Ovary (tissue), 9 donors: ENCODE data around the gene SETD7. TPM values are rescaled to one million over a fixed set of nuclear protein-coding genes. Genes with fewer than 3 reads are reported as not detected.

Experiments
- DNase-seq, 5 donors: peaks; one replicate each; pipeline ENCODE4 v3.0.0-alpha.2; 2019 to 2020
- H3K27ac ChIP-seq, 2 donors: fragments of 200-600 bp; one replicate each; pipeline versions ENCODE4 v1.5.1 to v1.8.0; 2019 to 2022
- H3K27me3 ChIP-seq: fragments of 200-600 bp; one replicate; pipeline ENCODE4 v1.8.0; 2022
- H3K36me3 ChIP-seq: fragments of 200-600 bp; sonication (generic); one replicate; pipeline ENCODE4 v1.5.1; 2019
- H3K4me1 ChIP-seq: one replicate; pipeline ENCODE4 v1.8.1; 2013; ENCODE audit warnings: mild to moderate bottlenecking, moderate library complexity; ENCODE audit not compliant: insufficient read depth
- H3K4me3 ChIP-seq: fragments of 200-600 bp; sonication (generic); one replicate; pipeline ENCODE4 v1.5.1; 2017
- H3K9me3 ChIP-seq, 2 donors: fragments of 200-600 bp in 1 of 2; sonication (generic) in 1 of 2; one replicate each; pipeline versions ENCODE4 v1.5.1 to v1.8.1; 2013 to 2019; ENCODE audit warnings: mild to moderate bottlenecking in 1 of 2, moderate library complexity in 1 of 2
- EP300 ChIP-seq: sonication (generic); formaldehyde crosslinking; IDR thresholded peaks from one replicate; pipeline ENCODE4 v1.6.1; 2017; ENCODE audit warnings: antibody characterized with exemption
- POLR2A ChIP-seq: fragments of 450-650 bp; IDR thresholded peaks from one replicate; pipeline ENCODE4 v1.6.1; 2017; ENCODE audit warnings: antibody characterized with exemption, mild to moderate bottlenecking, moderate library complexity
- WGBS, 3 donors: extraction: QIAGEN DNeasy Blood & Tissue Kit in 1 of 3; methylation state at CpG; one replicate each; pipeline versions ENCODE4 v1.1.5 to v1.1.7; 2013 to 2017; 5-methylcytosine and 5-hydroxymethylcytosine counted together
- intact Hi-C, 4 donors: fragments of 100-400 bp; cut with DNase I; formaldehyde crosslinking; loops; one replicate each; pipeline versions ENCODE4 v1.11.0 to v1.15.1; 2022 to 2023
- polyA plus RNA-seq, 2 donors: library from polyadenylated mRNA; stranded (reverse); fragments of 200-250 nt in 1 of 2; fragments of 350-450 nt in 1 of 2; fragmentation: Illumina TruSeq in 1 of 2; extraction: RNeasy Lipid Tissue Mini Kit (QIAGEN cat#74804) in 1 of 2; gene quantifications; one replicate each; pipeline ENCODE4 v1.2.3, GENCODE V29; 2013 to 2014
- total RNA-seq, 7 donors: library from RNA; depleted of rRNA in 2 of 7; stranded (reverse); fragments of >200 nt in 2 of 7; fragmentation: NEBNext Ultra II Directional in 3 of 7; extraction: Animal tissue kit (Norgen Biotek cat#: 25700) in 3 of 7; gene quantifications; one replicate each; pipeline versions ENCODE4 v1.1.0 to v1.2.4, GENCODE V29; 2016 to 2023
- TF ChIP-seq, protein P1 (sequence below), 3 donors: fragments of 450-650 bp in 2 of 3; fragments of 200-600 bp in 1 of 3; IDR thresholded peaks; one replicate each; pipeline versions ENCODE4 v1.5.1 to v1.8.0; 2016 to 2022; ENCODE audit warnings: antibody characterized with exemption in 3 of 3, mild to moderate bottlenecking in 1 of 3
- donor health status: DM: no; HTN: no; CAD: no; lungs with moderate emphysema.
- donor health status: DM: no; HTN: no; CAD: no.
- donor health status: Bipolar disorder and iron deficiency.
- donor health status: DM: yes; HTN: yes; CAD: no.
- donor health status: DM: no; HTN: no; CAD: no.
- donor health status: DM: yes; HTN: yes; CAD: no.

The SETD7 gene
- total and polyA plus RNA-seq, 9 donors: 14.3 to 52.4 (median 32.8) TPM

- no peaks in the 10 kb centered on the region for H3K4me1 ChIP-seq
- no peak overlapping the region for H3K27ac ChIP-seq
- TF ChIP-seq EP300: no peak
- no peaks in the 10 kb centered on the region for H3K36me3 ChIP-seq
- no peak overlapping the region for H3K4me3 ChIP-seq
- DNase-seq: peak in 3 of 5 donors; percentile 29 to 45 (median 30)
- 85 to 91% (median 90%) methylated on average over 4 of the region's 4 CpGs for WGBS, 3 donors
- intact Hi-C loops: no loop called here
- H3K9me3 ChIP-seq: no peaks in the 10 kb centered on the region
- H3K27me3 ChIP-seq: no peaks in the 10 kb centered on the region
Observed at GRCh38 chr4:139587446-139587845, 31.4 kb upstream of the SETD7 start.

DNA sequence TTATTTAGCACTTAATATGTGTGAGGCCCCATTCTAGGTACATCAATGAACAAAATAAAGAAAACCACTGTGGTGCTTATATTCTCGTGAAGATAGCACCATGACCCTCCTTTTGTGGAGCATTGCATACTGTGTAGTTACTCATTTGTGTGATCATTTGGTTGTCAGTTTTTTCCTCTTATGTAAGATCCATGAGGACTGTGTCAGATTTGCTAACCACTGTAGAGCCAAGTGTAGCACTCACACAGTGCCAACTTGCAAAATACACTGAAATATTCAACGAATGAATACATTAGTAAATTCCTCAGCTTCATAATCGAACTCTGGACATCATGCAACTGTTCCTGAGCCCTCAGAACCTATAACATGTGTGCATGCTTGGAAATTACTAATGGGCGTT lies 29.5 kb upstream of the SETD7 start:
- no peaks in the 10 kb centered on the region for H3K4me1 ChIP-seq
- DNase-seq: no peak
- TF ChIP-seq POLR2A (no peak), EP300 (no peak)
- TF ChIP-seq, protein P1, sequence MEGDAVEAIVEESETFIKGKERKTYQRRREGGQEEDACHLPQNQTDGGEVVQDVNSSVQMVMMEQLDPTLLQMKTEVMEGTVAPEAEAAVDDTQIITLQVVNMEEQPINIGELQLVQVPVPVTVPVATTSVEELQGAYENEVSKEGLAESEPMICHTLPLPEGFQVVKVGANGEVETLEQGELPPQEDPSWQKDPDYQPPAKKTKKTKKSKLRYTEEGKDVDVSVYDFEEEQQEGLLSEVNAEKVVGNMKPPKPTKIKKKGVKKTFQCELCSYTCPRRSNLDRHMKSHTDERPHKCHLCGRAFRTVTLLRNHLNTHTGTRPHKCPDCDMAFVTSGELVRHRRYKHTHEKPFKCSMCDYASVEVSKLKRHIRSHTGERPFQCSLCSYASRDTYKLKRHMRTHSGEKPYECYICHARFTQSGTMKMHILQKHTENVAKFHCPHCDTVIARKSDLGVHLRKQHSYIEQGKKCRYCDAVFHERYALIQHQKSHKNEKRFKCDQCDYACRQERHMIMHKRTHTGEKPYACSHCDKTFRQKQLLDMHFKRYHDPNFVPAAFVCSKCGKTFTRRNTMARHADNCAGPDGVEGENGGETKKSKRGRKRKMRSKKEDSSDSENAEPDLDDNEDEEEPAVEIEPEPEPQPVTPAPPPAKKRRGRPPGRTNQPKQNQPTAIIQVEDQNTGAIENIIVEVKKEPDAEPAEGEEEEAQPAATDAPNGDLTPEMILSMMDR (IDR thresholded peaks at IDR 0.05): no peak
- H3K9me3 ChIP-seq: no peaks in the 10 kb centered on the region
- no peaks in the 10 kb centered on the region for H3K27me3 ChIP-seq
- no peak overlapping the region for H3K4me3 ChIP-seq
- intact Hi-C loops: no loop called here
- H3K27ac ChIP-seq: no peak overlapping the region
- H3K36me3 ChIP-seq: no peaks in the 10 kb centered on the region
- WGBS, 3 donors: 78 to 87% (median 82%) methylated on average over 4 of the region's 4 CpGs

- no peak overlapping the region for H3K4me3 ChIP-seq
- H3K36me3 ChIP-seq: no peaks in the 10 kb centered on the region
- no peaks in the 10 kb centered on the region for H3K27me3 ChIP-seq
- H3K27ac ChIP-seq: no peak overlapping the region
- TF ChIP-seq POLR2A (no peak), EP300 (no peak)
- TF ChIP-seq, protein P1 (IDR thresholded peaks at IDR 0.05): no peak
- intact Hi-C loops: no loop called here
- 43 to 64% (median 48%) methylated on average over 2 of the region's 2 CpGs for WGBS, 3 donors
- no peaks in the 10 kb centered on the region for H3K9me3 ChIP-seq
- no peaks in the 10 kb centered on the region for H3K4me1 ChIP-seq
- DNase-seq: no peak
Observed at GRCh38 chr4:139584784-139585183, 28.8 kb upstream of the SETD7 start.

DNA sequence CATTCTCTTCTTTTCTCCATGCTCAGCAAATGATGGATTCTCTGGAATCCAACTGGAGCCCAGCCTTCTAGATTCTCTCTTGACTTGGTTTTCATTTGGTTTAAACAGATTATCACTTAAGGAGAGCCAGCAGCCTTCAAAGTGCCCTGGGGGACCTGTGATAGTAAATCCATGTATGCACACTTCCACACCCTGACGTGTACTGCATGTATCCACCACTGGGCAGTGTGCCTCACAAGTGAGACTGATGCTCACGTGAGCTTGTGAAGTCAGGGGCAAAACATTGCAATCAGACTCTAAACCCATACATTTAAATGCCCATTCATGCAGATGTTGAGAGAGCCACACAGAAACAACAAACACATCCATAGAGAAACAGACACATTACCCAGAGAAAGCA lies 28.0 kb upstream of the SETD7 start:
- WGBS, 3 donors: 54 to 69% (median 63%) methylated on average over 2 of the region's 2 CpGs
- no peaks in the 10 kb centered on the region for H3K36me3 ChIP-seq
- H3K4me1 ChIP-seq: no peaks in the 10 kb centered on the region
- H3K27me3 ChIP-seq: no peaks in the 10 kb centered on the region
- no peak overlapping the region for H3K4me3 ChIP-seq
- no peak overlapping the region for H3K27ac ChIP-seq
- H3K9me3 ChIP-seq: no peaks in the 10 kb centered on the region
- no peak for DNase-seq
- TF ChIP-seq, protein P1 (IDR thresholded peaks at IDR 0.05): no peak
- intact Hi-C loops: no loop called here

GRCh38 chr4:139582044-139582443 lies 26.0 kb upstream of the SETD7 start:
- DNase-seq: no peak
- H3K9me3 ChIP-seq: no peaks in the 10 kb centered on the region

More at GRCh38 chr4:139582044-139582443, 26.0 kb upstream of the SETD7 start:
- no peaks in the 10 kb centered on the region for H3K36me3 ChIP-seq
- no peak overlapping the region for H3K27ac ChIP-seq
- H3K4me1 ChIP-seq: no peaks in the 10 kb centered on the region
- 36 to 49% (median 43%) methylated on average over 4 of the region's 4 CpGs for whole genome bisulfite sequencing, 3 donors
- intact Hi-C loops: no loop called here
- no peak overlapping the region for H3K4me3 ChIP-seq
- H3K27me3 ChIP-seq: no peaks in the 10 kb centered on the region
- TF ChIP-seq POLR2A (no peak), EP300 (no peak)
- TF ChIP-seq, protein P1 (IDR thresholded peaks at IDR 0.05): no peak
